ENCODE results near the gene MIS18A. TPM values are rescaled to one million over a fixed set of nuclear protein-coding genes. Genes with fewer than 3 reads are reported as not detected.

The MIS18A gene, protein sequence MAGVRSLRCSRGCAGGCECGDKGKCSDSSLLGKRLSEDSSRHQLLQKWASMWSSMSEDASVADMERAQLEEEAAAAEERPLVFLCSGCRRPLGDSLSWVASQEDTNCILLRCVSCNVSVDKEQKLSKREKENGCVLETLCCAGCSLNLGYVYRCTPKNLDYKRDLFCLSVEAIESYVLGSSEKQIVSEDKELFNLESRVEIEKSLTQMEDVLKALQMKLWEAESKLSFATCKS
- 3.5 and 5.0 TPM in 2 replicates for total RNA-seq

DNA sequence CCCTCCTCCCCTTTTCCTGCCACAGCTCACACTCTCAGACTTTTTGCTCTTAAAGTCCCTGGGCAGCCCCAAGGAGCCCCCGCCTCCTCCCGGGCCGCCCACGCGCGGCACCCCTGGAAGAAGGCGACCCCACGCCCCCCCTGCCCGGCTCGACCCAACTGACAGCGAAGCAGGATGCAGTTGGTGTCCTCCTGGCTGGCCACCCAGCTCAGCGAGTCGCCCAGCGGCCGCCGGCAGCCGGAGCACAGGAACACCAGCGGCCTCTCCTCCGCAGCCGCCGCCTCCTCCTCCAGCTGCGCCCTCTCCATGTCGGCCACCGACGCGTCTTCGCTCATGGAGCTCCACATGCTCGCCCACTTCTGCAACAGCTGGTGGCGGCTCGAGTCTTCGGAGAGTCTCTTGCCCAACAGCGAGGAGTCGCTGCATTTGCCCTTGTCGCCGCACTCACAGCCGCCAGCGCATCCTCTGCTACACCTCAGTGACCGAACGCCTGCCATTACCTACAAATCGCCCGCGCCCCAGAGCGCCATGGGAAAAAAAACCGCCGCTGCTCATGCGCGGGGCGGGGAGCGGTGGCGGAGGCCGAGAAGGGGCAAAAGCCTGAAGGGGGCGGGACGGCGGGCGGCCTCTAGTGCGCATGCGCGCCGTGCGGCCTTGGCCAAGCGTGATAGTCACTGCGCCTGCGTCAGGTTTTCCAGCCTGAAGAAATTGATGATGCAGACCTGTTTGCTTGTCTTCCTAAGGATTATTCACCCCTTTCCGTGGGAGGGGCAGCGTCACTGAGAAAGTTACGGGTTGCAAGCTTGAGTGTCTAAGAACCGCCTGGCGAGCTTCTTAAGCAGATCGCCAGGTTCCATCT lies at the start of gene MIS18A:
Gene MIS18A (minus strand): TSS at position 532 of the 859 bp plus-strand sequence. CDS start 35 bp downstream, at position 497.

DNA sequence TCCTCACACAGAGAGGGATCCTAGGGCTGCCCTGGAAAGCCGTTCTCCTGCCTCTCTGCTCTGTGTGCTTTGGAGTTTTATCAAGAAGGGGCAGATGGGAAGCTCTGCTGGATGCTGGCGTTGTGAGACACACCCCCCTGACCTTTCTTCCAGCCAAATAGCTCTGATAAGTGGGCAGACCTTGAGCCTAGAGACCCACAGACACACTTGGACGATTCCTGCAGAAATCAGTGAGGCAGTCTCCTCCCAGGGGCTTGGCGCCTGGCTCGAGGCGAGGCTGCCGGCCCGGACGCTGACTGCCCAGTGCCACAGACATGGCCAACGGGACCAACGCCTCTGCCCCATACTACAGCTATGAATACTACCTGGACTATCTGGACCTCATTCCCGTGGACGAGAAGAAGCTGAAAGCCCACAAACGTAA lies 19.8 kb upstream of the MIS18A start, which contains the start of gene MRAP:
Gene MRAP (plus strand): TSS at position 198 of the 424 bp plus-strand sequence. CDS start 117 bp downstream, at position 315.

Other genes with a start within 250 kb of the MIS18A start
- gene MRAP, start 19.8 kb upstream of the MIS18A start, total RNA-seq = 0.09 and 0.14 TPM in 2 replicates
- gene URB1, start 114.0 kb upstream of the MIS18A start, total RNA-seq = 12.2 and 17.4 TPM in 2 replicates
- 6.8 and 8.2 TPM in 2 replicates for gene EVA1C, start 133.7 kb upstream of the MIS18A start, total RNA-seq